Neural cell (in vitro differentiated cells): ENCODE results near the gene RIPOR2.

ENCODE experiments used
- EP300 ChIP-seq: fragments of 450-650 bp; conservative IDR thresholded peaks from 2 replicates; pipeline ENCODE4 v1.6.1; 2014; ENCODE audit warnings: antibody characterized with exemption, mild to moderate bottlenecking, moderate library complexity; ENCODE audit not compliant: poor library complexity, severe bottlenecking
- EZH2 ChIP-seq: fragments of 200-600, 300-800 bp; shearing (Covaris generic), sonication (generic); IDR thresholded peaks from 2 replicates; pipeline ENCODE4 v1.6.1; 2014; ENCODE audit warnings: antibody characterized with exemption, low read length, borderline replicate concordance, mild to moderate bottlenecking; ENCODE audit not compliant: insufficient read depth, poor library complexity, severe bottlenecking
- TF ChIP-seq, protein P1 (sequence below): fragments of 450-650 bp; IDR thresholded peaks from 2 replicates; pipeline ENCODE4 v1.5.1; 2014; ENCODE audit warnings: antibody characterized with exemption, mild to moderate bottlenecking, moderate library complexity; ENCODE audit not compliant: poor library complexity, severe bottlenecking
- TF ChIP-seq, protein P2 (sequence below): IDR thresholded peaks from 2 replicates; pipeline ENCODE4 v1.6.1; 2012; ENCODE audit warnings: borderline replicate concordance

DNA sequence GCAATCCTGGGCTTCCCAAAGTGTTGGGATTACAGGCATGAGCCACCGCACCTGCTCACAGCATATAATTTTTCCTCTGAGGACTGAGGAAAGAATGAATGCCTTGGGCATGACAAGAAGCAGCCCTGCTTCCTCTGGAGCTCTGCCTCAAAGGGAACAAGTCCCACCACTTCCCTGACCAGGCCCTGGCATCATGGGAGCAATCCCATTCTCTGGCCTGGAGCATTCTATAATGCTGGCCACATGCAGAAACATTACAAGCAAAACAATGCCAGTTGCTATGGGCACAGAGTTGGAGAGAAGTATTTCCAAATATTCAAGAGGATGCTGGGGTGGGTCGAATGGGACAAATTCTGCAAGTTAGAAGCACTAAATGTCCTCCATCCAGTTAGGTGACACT lies 95.6 kb downstream of the RIPOR2 start:
- TF ChIP-seq EZH2 (no peak), EP300 (no peak)
- TF ChIP-seq, protein P1, sequence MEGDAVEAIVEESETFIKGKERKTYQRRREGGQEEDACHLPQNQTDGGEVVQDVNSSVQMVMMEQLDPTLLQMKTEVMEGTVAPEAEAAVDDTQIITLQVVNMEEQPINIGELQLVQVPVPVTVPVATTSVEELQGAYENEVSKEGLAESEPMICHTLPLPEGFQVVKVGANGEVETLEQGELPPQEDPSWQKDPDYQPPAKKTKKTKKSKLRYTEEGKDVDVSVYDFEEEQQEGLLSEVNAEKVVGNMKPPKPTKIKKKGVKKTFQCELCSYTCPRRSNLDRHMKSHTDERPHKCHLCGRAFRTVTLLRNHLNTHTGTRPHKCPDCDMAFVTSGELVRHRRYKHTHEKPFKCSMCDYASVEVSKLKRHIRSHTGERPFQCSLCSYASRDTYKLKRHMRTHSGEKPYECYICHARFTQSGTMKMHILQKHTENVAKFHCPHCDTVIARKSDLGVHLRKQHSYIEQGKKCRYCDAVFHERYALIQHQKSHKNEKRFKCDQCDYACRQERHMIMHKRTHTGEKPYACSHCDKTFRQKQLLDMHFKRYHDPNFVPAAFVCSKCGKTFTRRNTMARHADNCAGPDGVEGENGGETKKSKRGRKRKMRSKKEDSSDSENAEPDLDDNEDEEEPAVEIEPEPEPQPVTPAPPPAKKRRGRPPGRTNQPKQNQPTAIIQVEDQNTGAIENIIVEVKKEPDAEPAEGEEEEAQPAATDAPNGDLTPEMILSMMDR: no peak
- TF ChIP-seq, protein P2, sequence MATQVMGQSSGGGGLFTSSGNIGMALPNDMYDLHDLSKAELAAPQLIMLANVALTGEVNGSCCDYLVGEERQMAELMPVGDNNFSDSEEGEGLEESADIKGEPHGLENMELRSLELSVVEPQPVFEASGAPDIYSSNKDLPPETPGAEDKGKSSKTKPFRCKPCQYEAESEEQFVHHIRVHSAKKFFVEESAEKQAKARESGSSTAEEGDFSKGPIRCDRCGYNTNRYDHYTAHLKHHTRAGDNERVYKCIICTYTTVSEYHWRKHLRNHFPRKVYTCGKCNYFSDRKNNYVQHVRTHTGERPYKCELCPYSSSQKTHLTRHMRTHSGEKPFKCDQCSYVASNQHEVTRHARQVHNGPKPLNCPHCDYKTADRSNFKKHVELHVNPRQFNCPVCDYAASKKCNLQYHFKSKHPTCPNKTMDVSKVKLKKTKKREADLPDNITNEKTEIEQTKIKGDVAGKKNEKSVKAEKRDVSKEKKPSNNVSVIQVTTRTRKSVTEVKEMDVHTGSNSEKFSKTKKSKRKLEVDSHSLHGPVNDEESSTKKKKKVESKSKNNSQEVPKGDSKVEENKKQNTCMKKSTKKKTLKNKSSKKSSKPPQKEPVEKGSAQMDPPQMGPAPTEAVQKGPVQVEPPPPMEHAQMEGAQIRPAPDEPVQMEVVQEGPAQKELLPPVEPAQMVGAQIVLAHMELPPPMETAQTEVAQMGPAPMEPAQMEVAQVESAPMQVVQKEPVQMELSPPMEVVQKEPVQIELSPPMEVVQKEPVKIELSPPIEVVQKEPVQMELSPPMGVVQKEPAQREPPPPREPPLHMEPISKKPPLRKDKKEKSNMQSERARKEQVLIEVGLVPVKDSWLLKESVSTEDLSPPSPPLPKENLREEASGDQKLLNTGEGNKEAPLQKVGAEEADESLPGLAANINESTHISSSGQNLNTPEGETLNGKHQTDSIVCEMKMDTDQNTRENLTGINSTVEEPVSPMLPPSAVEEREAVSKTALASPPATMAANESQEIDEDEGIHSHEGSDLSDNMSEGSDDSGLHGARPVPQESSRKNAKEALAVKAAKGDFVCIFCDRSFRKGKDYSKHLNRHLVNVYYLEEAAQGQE: no peak
